Subcutaneous abdominal adipose tissue (tissue), 5 donors: ENCODE data around the gene MYBPHL.

Experiments
- H3K27ac ChIP-seq: one replicate; pipeline ENCODE4 v1.7.0; 2013; ENCODE audit warnings: low read depth, mild to moderate bottlenecking, inconsistent platforms, low read length, moderate library complexity
- H3K27me3 ChIP-seq, 5 donors: one replicate each; pipeline ENCODE4 v1.7.0; 2013; ENCODE audit warnings: low read length in 5 of 5, inconsistent platforms in 1 of 5; ENCODE audit not compliant: control insufficient read depth in 5 of 5, insufficient read depth in 4 of 5
- H3K36me3 ChIP-seq, 5 donors: one replicate each; pipeline ENCODE4 v1.7.0; 2013; ENCODE audit warnings: low read length in 5 of 5; ENCODE audit not compliant: control insufficient read depth in 5 of 5, insufficient read depth in 5 of 5
- H3K4me1 ChIP-seq, 5 donors: one replicate each; pipeline ENCODE4 v1.7.0; 2013; ENCODE audit warnings: low read length in 5 of 5, mild to moderate bottlenecking in 3 of 5, moderate library complexity in 1 of 5; ENCODE audit not compliant: control insufficient read depth in 5 of 5, insufficient read depth in 5 of 5
- H3K4me3 ChIP-seq, 5 donors: one replicate each; pipeline ENCODE4 v1.7.0; 2013; ENCODE audit warnings: low read length in 5 of 5, low read depth in 1 of 5
- H3K9ac ChIP-seq, 5 donors: one replicate each; pipeline ENCODE4 v1.7.0; 2013; ENCODE audit warnings: low read length in 5 of 5, mild to moderate bottlenecking in 4 of 5, moderate library complexity in 3 of 5
- H3K9me3 ChIP-seq, 5 donors: one replicate each; pipeline ENCODE4 v1.7.0; 2013; ENCODE audit warnings: low read length in 5 of 5; ENCODE audit not compliant: control insufficient read depth in 5 of 5
- donor health status: healthy.
- donor health status: healthy.
- donor health status: healthy.
- donor health status: healthy.
- donor health status: healthy.

Gene MYBPHL

GRCh38 chr1:109282497-109282951, 24.3 kb downstream of the MYBPHL start:
- Histone ChIP-seq H3K4me3 (peak overlapping the region; percentile 38 to 86 (median 72)), H3K9me3 (no peaks in the 10 kb centered on the region), H3K27ac (no peak overlapping the region), H3K4me1 (peaks cover 2 to 26% (median 22%) of the 10 kb centered on the region in 5 donors), H3K36me3 (no peaks in the 10 kb centered on the region), H3K27me3 (no peaks in the 10 kb centered on the region), H3K9ac (peak overlapping the region in 4 of 5 donors; percentile 54 to 89 (median 64))

- no peaks in the 10 kb centered on the region for H3K9me3 ChIP-seq
- peaks cover 2 to 30% (median 24%) of the 10 kb centered on the region in 5 donors for H3K4me1 ChIP-seq
- H3K27me3 ChIP-seq, result no peaks in the 10 kb centered on the region
- peak overlapping the region in 2 of 5 donors; percentile 55 to 73 for H3K9ac ChIP-seq
- no peaks in the 10 kb centered on the region for H3K36me3 ChIP-seq
- peak overlapping the region in 3 of 5 donors; percentile 29 to 81 (median 72) for H3K4me3 ChIP-seq
- H3K27ac ChIP-seq, result no peak overlapping the region
Measured at GRCh38 chr1:109281680-109282496, 24.9 kb downstream of the MYBPHL start.

GRCh38 chr1:109280862-109281261, 25.9 kb downstream of the MYBPHL start:
- Histone ChIP-seq H3K4me3 (no peak overlapping the region), H3K9ac (no peak overlapping the region), H3K36me3 (no peaks in the 10 kb centered on the region), H3K4me1 (peaks cover 2 to 30% (median 24%) of the 10 kb centered on the region in 5 donors), H3K9me3 (no peaks in the 10 kb centered on the region), H3K27me3 (no peaks in the 10 kb centered on the region), H3K27ac (no peak overlapping the region)

DNA sequence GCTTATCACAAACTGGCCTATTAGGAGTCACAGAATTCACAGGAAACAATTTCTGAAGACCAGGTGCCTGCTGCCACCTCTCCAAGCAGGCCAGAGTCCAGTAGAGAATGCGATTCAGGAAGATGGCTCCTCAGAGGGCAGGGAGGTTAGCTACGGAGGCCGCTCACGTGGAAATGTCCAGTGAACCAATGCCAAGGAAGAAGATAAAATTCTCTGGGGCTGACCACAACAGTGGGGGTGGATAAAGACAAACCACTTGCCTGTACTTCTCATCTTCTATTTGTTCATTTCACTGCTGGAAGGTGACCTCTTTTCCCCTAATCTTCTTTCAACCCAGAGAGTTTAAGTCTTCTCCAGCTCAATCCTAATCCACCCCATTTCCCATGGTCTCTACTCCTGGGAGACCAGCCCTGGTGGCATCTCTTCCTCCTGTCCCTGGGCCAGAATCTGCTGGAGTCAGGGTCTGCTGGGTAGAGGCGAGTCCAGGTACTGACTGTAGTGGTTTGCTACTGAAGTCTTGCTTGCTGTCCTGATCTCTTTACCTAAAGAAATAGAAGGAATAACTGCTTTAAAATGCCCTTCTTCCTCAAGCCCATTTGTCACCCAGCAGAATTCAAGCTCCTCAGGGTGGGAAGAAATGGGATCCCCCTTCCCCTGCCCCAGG, 27.1 kb downstream of the MYBPHL start:
- Histone ChIP-seq H3K4me1 (peaks cover 2 to 35% (median 26%) of the 10 kb centered on the region in 5 donors), H3K9me3 (no peaks in the 10 kb centered on the region), H3K27ac (no peak overlapping the region), H3K27me3 (no peaks in the 10 kb centered on the region), H3K9ac (no peak overlapping the region), H3K36me3 (no peaks in the 10 kb centered on the region), H3K4me3 (no peak overlapping the region)

DNA sequence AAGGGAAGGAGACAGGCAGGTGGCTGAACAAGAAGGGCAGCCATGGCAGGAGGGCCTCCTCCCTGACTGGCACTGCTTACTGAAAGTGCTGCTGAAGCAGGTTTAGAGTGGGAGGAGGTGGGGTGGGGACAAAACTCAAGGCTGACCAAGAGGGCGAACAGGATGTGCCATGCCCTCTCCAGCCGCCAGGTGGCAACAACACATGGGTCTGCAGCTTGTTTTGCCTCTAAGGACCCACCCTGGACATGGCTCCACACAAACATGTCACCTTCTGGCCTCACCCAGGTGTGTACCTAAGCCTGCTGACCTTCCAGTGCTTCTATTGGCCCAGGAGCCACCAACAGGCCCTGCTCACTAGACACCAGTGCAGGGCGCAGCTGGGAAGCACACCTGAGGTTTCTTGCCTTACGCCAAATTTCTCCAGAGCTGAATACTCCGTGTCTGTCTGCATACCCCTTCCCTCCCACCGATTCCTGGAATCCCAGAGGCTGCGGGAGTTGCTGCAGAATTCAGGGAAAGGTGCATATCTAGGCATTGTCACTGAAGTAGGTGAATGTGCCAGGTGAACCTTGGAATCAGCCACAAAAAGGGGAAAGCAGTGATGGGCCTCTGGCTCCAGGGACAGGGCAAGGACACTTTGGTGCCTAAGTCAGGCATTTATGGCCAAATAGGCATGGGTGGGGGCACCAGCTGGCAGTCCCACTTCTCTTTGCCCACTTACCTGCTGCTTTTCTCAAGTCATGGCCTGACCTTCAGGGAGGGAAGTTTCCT, 29.2 kb downstream of the MYBPHL start:
- H3K36me3 ChIP-seq, result no peaks in the 10 kb centered on the region
- no peaks in the 10 kb centered on the region for H3K9me3 ChIP-seq
- peaks cover 0 to 30% (median 16%) of the 10 kb centered on the region in 5 donors for H3K4me1 ChIP-seq
- H3K27me3 ChIP-seq, result no peaks in the 10 kb centered on the region
- no peak overlapping the region for H3K9ac ChIP-seq
- H3K27ac ChIP-seq, result no peak overlapping the region
- H3K4me3 ChIP-seq, result no peak overlapping the region

- Histone ChIP-seq H3K36me3 (peaks cover 0 to 7% (median 0%) of the 10 kb centered on the region in 5 donors), H3K4me1 (peaks cover 0 to 17% (median 3%) of the 10 kb centered on the region in 5 donors), H3K27ac (no peak overlapping the region), H3K4me3 (no peak overlapping the region), H3K9me3 (no peaks in the 10 kb centered on the region), H3K9ac (no peak overlapping the region), H3K27me3 (no peaks in the 10 kb centered on the region)
Measured at GRCh38 chr1:109275706-109276345, 31.0 kb downstream of the MYBPHL start.

DNA sequence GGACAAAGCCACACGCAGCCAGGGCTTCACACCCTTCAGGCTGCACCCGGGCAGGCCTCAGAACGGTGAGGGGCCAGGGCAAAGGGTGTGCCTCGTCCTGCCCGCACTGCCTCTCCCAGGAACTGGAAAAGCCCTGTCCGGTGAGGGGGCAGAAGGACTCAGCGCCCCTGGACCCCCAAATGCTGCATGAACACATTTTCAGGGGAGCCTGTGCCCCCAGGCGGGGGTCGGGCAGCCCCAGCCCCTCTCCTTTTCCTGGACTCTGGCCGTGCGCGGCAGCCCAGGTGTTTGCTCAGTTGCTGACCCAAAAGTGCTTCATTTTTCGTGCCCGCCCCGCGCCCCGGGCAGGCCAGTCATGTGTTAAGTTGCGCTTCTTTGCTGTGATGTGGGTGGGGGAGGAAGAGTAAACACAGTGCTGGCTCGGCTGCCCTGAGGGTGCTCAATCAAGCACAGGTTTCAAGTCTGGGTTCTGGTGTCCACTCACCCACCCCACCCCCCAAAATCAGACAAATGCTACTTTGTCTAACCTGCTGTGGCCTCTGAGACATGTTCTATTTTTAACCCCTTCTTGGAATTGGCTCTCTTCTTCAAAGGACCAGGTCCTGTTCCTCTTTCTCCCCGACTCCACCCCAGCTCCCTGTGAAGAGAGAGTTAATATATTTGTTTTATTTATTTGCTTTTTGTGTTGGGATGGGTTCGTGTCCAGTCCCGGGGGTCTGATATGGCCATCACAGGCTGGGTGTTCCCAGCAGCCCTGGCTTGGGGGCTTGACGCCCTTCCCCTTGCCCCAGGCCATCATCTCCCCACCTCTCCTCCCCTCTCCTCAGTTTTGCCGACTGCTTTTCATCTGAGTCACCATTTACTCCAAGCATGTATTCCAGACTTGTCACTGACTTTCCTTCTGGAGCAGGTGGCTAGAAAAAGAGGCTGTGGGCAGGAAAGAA, 32.0 kb downstream of the MYBPHL start:
- H3K36me3 ChIP-seq, result peaks cover 0 to 7% (median 0%) of the 10 kb centered on the region in 5 donors
- H3K9ac ChIP-seq, result no peak overlapping the region
- no peaks in the 10 kb centered on the region for H3K27me3 ChIP-seq
- no peaks in the 10 kb centered on the region for H3K9me3 ChIP-seq
- no peak overlapping the region for H3K4me3 ChIP-seq
- peaks cover 0 to 17% (median 3%) of the 10 kb centered on the region in 5 donors for H3K4me1 ChIP-seq
- no peak overlapping the region for H3K27ac ChIP-seq

GRCh38 chr1:109273570-109274288, 33.1 kb downstream of the MYBPHL start:
- Histone ChIP-seq H3K27me3 (no peaks in the 10 kb centered on the region), H3K27ac (no peak overlapping the region), H3K36me3 (peaks cover 0 to 7% (median 0%) of the 10 kb centered on the region in 5 donors), H3K9me3 (no peaks in the 10 kb centered on the region), H3K4me1 (peaks cover 0 to 17% (median 3%) of the 10 kb centered on the region in 5 donors), H3K9ac (no peak overlapping the region), H3K4me3 (no peak overlapping the region)
